GM21717 (cell line): Measurements from ENCODE around the gene KRTAP1-5.
"Not testable (repeated sequence)": the region's sequence is repeated elsewhere in the genome, so short reads cannot be mapped to it uniquely, and the experiment has no call there.

ENCODE experiments used
- ATAC-seq: cut with Tn5 transposase; IDR thresholded peaks from one replicate; pipeline ENCODE4 v1.9.1; 2021; ENCODE audit warnings: mild to moderate bottlenecking, moderate library complexity; ENCODE audit not compliant: unreplicated experiment

KRTAP1-5 gene

GRCh38 chr17:41049110-41049509, 22.1 kb upstream of the KRTAP1-5 start:
- ATAC-seq, result no peak

DNA sequence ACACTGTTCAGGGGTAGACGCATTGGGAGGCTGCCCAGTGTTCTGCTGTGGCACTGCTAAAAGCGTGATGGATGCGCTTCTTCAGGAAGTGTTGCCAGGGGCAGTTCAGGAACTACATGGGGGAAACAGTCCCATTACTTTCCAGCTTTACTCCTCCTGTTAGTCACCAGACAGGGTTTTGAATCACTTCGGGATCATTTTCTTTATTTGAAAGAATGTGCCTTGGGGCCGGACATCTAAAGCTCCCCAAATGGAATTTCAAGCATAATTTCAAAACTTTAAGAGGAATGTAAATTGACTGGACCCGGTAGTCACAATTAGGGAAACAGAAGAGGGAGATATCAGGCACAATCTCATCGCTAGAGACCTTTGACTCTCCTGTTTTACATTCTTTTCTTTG, 21.4 kb upstream of the KRTAP1-5 start:
- ATAC-seq, result no peak

GRCh38 chr17:41046735-41047465, 19.9 kb upstream of the KRTAP1-5 start, which contains the start of gene KRTAP2-1:
Gene KRTAP2-1 (minus strand): TSS chr17:41047316. CDS start chr17:41047267, 49 bp downstream.
- not testable (repeated sequence) for ATAC-seq

- no peak for ATAC-seq
Measured at GRCh38 chr17:41042953-41043352, 15.9 kb upstream of the KRTAP1-5 start.

GRCh38 chr17:41040783-41041571, 14.0 kb upstream of the KRTAP1-5 start, which contains the start of gene KRTAP1-1:
Gene KRTAP1-1 (minus strand): TSS chr17:41041450. CDS start chr17:41041397, 53 bp downstream.
- ATAC-seq, result not testable (repeated sequence)

GRCh38 chr17:41037853-41038350, 10.9 kb upstream of the KRTAP1-5 start:
- ATAC-seq, result no peak

DNA sequence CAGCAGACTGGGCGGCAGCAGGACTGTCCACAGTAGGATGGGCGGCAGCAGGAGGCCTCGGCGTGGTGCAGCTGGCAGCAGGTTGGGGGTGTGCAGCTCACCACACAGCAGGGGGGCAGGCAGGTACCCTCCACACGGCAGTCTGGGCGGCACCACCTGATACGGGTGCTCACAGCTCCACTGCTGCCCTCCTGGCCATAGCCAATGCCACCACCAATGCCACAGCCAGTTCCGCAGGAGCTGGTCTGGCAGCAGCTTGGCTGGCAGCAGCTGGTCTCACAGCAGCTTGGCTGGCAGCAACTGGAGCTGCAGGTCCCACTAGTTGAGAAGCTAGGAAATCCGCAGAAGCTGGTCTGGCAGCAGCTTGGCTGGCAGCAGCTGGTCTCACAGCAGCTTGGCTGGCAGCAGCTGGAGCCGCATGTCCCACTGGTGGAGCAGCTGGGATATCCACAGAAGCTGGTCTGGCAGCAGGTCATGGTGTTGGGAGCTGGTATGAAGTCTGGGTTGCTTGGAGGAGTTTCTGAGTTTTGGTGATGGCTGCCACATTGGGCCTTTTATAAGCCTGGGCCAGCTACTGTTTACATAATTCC, 7.4 kb upstream of the KRTAP1-5 start, which contains the start of gene KRTAP1-3:
Gene KRTAP1-3, minus strand, starts transcription at position 529 of the 590 bp plus-strand sequence. Its CDS starts 53 bp downstream, at position 476.
- not testable (repeated sequence) for ATAC-seq

DNA sequence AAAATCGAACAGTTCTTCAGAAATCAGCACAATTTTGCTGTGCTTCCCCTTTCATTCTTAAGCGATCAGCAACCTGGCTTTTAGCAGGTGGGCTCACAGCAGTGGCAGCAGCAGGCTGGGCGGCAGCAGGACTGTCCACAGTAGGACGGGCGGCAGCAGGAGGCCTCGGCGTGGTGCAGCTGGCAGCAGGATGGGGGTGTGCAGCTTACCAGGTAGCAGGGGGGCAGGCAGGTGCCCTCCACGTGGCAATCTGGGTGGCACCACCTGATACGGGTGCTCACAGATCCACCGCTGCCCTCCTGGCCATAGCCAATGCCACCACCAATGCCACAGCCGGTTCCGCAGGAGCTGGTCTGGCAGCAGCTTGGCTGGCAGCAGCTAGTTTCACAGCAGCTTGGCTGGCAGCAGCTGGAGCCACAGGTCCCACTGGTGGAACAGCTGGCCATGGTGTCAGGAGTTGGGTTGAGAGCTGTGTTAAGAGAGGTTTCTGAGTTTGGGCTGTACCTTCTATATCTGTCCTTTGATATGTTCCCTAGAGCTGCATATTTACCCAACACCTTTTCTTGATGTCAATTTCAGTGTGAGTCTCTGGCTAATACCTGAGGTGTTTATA, 2.7 kb upstream of the KRTAP1-5 start, which contains the start of gene KRTAP1-4:
Gene KRTAP1-4, minus strand, starts transcription at position 563 of the 613 bp plus-strand sequence. Its CDS starts 117 bp downstream, at position 446.
- ATAC-seq, result no peak

GRCh38 chr17:41024697-41025096, 2.3 kb downstream of the KRTAP1-5 start:
- no peak for ATAC-seq

DNA sequence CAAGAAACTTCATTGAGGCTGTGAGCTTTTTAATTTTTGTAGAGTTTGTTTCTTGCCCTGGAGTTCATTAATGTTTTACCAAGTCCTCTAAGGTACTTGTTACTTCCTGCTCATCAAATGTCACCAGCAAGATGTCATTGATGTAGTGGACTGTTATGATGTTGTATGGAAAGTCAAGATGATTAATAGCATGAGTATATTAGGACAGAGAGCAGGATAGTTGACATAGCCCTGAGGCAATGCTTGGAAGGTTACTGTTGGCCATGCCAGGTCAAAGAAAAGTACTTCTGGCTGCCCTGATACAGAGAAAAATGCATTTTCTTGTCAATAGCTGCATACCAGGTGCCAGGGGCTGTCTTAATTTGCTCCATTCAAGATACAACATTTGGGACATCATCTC, 6.7 kb downstream of the KRTAP1-5 start:
- ATAC-seq, result no peak

- no peak for ATAC-seq
Measured at GRCh38 chr17:41019415-41019814, 7.6 kb downstream of the KRTAP1-5 start.

DNA sequence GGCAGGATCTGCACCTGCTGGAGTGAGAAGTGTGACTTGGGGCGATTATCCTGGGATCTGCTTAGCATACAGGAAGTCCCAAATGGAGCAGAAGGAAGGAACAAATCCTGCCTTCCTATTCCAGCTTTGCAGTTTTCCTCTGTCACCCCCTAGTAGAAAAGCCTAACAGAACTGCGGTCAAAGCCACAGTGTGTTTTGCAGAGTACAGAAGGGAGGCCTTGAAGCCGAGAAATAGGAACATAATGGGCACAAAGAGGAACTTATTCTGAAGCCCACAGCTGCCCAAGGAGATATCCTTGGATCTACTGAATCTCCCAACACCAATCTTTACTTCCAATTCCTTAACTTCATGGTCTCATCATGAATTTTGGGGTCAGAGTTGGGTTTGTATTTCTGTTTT, 8.5 kb downstream of the KRTAP1-5 start:
- ATAC-seq, result no peak

GRCh38 chr17:41016578-41017215, 10.3 kb downstream of the KRTAP1-5 start:
- ATAC-seq, result no peak

DNA sequence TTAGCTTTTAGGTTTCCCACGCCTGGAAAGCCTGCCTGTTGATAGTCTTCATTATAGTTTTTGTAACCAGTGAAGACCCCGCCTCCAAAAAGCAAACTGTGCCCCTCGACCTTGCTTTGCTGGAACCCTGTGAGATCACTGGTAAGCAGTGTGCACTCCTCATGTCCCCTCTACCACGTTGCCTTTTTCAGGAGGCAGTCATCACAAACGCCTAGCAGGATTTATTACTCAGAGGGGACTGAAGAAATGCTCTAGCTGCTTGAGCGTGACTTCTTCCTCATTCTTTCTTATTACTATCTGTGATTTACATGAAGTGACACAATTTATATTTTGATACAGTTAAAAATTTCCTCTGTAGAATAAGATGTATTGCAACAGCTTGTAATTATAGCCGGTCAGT, 11.6 kb downstream of the KRTAP1-5 start:
- no peak for ATAC-seq

DNA sequence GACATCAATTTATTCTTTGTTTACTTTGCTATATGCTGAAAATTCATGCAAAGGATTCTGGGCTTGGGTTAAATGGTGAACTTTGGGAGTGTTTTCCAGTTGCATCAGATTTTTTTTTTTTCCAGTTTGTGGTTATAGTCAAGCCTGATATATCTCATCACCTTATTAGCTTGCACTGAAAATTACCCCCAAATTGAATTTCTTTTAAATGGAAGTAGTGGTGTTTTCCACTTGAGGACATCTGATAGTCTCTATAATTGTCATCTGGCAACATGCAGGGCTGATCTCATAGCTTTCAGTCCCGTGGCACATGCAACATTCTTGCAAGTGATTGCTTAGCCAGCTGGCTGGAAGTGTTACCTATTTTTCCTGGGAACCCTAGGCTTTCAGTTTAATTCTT, 13.4 kb downstream of the KRTAP1-5 start:
- ATAC-seq, result no peak

- ATAC-seq, result no peak
Measured at GRCh38 chr17:41013181-41013580, 13.8 kb downstream of the KRTAP1-5 start.

DNA sequence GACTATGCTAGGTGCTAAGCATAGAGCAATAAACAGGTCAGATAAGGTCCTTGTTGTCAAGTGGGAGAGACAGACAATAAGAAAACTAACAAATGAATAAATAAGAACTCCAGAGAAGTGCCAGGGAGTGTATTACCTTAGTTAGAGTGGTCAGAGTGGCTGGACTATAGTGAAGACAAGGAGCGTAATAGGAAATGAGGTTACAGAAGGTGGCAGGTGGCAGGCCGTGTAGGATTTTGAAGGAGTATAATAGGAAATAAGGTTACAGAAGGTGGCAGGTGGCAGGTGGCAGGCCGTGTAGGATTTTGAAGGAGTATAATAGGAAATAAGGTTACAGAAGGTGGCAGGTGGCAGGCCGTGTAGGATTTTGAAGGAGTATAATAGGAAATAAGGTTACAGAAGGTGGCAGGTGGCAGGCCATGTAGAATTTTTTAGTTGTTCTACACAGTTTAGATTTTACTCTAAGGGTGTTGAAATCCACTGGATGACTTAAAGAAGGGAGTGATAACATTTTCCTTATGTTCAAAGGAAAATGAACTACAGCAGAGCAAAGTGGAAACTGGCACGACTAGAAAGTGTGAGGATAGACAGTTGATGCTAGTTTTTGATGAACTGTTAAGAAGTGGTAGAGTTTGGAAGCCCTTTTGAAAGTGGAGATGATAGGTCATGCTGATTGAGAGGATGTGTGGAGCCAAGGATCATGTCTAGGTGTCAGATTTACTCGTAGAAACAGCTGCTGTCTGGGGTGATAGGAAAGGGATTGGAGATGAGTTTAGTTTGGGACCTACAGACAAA, 14.5 kb downstream of the KRTAP1-5 start:
- ATAC-seq, result no peak

- ATAC-seq, result no peak
Measured at GRCh38 chr17:41010441-41010840, 16.6 kb downstream of the KRTAP1-5 start.

GRCh38 chr17:41009936-41010335, 17.1 kb downstream of the KRTAP1-5 start:
- no peak for ATAC-seq
